ENCODE measurements around the gene NXPH2.
"Not testable (repeated sequence)": the region's sequence is repeated elsewhere in the genome, so short reads cannot be mapped to it uniquely, and the experiment has no call there.

Gene NXPH2

GRCh38 chr2:138752197-138752956 lies 27.8 kb downstream of the NXPH2 start:
- DNase-seq: no peak

DNA sequence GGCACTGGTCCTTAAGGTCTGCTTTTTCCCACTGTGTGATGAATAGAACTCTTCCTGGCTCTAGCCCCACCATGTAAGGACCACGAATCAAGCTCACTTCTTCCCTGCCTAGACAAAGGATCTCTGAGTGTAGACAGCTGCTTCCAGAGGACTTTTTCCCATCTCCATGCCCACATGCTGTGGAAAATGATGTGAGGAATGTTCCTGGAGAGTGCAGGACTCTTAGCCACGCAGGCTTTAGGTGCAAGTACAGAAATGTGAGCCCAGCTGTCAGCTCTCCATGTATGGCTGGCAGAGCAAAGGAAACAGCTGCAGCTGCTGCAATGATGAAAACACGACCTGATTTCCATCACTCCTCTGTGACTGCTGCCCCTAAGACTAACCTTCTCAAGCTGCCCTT lies 35.5 kb downstream of the NXPH2 start:
- no peak for DNase-seq

- no peak for DNase-seq
Measured at GRCh38 chr2:138742441-138743057, 37.6 kb downstream of the NXPH2 start.

GRCh38 chr2:138741851-138742250 lies 38.3 kb downstream of the NXPH2 start:
- no peak for DNase-seq

DNA sequence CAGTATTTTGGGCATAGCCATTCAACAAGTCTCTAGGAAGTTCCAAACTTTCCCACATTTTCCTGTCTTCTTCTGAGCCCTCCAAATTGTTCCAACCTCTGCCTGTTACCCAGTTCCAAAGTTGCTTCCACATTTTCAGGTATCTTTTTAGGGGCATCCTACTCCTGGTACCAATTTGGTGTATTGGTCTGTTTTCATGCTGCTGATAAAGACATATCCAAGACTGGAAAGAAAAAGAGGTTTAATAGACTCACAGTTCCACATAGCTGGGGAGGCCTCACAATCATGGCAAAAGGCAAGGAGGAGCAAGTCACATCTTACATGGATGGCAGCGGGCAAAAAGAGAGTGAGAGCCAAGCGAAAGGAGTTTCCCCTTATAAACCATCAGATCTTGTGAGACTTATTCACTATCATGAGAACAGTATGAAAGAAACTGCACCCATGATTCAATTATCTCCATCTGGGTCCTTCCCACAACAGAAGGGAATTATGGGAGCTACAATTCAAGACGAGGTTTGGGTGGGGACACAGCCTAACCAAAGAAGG lies 43.1 kb downstream of the NXPH2 start:
- DNase-seq: not testable (repeated sequence)

- no peak for DNase-seq
Measured at GRCh38 chr2:138732651-138733050, 47.5 kb downstream of the NXPH2 start.

- no peak for DNase-seq
Measured at GRCh38 chr2:138730497-138731030, 49.6 kb downstream of the NXPH2 start.

DNA sequence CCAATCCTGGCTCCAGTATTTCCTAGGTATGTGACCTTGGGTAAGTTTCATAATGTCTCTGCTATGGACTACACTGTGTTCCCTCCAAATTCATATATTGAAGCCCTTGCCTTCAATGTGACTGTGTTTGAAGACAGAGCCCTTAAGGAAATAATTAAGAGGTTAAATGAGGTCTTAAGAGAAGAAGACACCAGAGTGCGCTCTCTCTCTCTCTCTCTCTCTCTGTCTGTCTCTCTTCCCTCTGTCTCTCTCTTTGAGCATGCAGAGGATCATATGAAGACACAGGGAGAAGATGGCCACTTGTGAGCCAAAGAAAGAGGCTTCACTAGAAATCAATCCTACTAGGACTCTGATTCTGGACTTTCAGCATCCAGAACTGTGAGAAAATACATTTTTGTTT lies 52.2 kb downstream of the NXPH2 start:
- no peak for DNase-seq

GRCh38 chr2:138726681-138727080 lies 53.5 kb downstream of the NXPH2 start:
- DNase-seq: no peak

DNA sequence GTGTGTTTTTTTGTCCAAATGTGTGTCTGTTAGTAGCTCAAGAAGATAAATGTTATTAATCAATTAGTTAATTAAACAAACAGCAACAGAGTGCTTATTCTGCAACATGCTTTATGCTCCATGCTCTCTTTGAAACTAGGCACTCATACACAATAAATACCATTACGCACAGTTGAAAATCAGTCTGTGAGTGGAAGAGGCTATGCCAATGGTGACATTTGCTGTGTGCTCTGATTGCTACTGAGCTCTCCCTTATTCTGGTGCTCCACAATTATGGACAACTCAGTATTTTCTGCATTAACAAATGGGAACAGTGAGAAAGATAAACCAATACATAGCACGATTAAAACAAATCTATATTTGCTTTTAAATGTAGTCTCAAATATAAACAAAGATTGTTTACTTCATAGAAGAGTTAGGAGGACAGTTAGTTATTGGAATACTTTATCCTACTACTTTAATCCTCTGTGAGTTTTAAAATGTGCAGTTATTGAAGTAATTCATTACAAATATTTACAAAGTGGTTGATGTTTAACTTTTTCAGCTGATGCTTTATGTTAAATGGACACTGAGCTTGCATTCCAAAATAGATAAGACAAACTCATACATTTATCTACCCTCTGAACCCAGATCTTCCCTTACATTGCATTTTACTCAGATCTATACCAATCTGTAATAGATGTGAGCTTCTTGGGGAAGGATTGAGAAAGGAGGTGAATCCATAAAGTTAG lies 55.3 kb downstream of the NXPH2 start:
- DNase-seq: no peak

- no peak for DNase-seq
Measured at GRCh38 chr2:138724327-138724726, 55.9 kb downstream of the NXPH2 start.

GRCh38 chr2:138723196-138723987 lies 56.8 kb downstream of the NXPH2 start:
- no peak for DNase-seq

DNA sequence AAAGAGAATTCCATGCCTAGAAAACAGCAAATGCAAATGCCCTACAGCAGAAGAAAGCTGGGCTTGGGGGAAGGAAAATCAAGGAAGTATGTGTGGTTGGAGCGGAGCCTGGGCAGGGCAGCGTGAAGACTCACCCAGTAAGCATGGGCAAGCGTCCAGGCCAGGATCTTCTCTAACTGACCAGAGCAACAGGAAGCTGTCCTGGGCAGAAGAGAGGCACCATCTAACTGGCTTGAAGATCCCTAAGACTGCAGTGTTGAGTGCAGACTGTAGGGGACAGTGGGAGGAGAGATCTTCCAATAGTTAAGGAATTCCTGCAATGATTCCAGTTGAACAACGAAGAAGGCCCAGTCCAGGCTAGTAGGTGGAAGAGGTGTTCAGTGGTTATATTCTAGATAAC lies 57.9 kb downstream of the NXPH2 start:
- no peak for DNase-seq

DNA sequence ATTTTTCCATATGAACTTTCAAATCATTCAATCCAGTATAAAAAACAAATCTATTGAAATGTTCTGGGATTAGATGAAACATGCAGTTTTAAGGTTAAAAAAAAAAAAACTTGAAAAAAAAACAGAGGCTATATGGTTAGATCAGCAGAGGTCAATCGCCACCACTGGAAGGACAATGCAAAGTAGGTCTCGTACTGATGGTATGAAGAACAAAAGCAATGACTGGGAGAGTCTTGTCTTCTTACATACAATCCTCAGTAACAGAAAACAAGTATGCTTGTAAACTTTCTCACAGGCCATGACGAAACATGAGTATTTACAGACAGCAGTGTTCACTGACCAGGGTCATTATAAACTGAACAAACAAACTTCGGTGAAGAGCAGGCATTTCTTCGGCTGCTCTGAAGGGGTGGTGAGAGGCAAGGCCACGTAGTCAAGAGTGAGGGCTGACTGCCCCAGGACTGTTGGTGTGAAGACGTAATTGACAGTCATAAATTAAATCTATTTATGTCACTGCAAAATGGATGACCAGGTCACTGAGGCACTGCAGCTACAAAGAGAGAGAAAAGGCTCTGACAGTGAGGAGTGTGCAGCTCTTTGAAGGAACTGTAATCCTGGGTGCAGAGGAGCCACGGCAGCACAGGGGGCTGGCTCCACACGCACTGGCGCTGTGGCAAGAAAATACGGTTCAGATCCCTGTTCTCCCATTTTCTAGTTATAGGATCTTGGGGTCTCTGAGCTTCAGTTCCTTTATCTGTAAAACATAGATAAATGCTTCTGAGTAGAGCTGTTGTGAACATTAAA lies 60.0 kb downstream of the NXPH2 start:
- DNase-seq: no peak

- no peak for DNase-seq
Measured at GRCh38 chr2:138718405-138718804, 61.8 kb downstream of the NXPH2 start.

DNA sequence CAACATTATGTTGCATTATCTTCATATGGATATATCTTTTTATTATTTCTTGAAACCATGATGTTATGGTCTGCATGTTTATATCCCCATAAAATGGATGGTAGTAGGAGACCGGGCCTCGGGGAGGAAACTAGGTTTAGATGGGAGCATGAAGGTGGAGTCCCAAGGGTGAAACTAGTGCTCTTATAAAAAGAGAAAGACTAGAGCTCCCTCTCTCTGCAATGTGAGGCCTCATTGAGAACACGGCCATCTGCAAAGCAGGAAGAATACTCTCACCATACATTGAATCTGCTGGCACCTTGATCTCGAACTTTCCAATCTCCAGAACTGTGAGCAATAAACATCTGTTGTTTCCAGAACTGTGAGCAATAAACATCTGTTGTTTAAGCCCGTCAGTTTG lies 64.0 kb downstream of the NXPH2 start:
- no peak for DNase-seq

DNA sequence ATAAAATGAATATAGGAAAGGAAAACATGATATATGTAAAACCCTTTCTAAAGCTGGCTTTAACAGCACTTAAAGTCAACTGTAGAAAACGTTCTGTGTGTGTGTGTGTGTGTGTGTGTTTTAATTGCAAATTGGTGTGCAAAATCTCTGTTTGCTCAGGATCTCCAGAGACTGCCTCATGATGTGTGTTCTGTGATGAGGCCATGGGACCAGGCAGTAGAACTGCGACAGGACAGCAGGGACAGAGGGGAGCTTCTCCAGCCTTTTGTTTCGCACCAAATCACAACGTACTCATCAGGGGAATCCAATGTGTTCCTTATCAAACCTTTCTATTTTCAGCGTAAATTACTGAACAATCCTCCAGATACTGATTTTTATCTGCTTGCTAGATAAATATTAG lies 66.7 kb downstream of the NXPH2 start:
- DNase-seq: no peak

DNA sequence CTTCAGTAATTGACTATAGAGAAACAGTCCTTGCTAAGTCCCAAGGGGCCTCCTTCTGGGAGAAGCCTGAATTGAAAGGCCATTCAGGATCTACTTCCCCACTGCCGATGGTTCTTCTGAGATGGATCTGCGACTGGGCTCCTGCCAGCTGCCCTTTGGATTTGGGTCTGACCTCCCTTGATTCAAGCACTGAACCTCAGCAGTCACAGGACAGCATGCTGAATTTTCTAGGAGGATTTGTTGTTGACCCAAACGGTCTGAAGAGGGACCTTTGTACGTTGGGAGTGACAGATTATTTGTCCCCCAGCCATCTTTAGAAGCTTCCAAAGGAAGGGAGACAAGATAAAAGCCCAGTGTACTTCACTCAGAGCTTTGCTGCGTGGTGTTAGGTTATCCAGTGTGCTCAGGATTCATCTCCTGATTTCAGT lies 67.1 kb downstream of the NXPH2 start:
- no peak for DNase-seq

- DNase-seq: no peak
Measured at GRCh38 chr2:138712212-138712979, 67.8 kb downstream of the NXPH2 start.

DNA sequence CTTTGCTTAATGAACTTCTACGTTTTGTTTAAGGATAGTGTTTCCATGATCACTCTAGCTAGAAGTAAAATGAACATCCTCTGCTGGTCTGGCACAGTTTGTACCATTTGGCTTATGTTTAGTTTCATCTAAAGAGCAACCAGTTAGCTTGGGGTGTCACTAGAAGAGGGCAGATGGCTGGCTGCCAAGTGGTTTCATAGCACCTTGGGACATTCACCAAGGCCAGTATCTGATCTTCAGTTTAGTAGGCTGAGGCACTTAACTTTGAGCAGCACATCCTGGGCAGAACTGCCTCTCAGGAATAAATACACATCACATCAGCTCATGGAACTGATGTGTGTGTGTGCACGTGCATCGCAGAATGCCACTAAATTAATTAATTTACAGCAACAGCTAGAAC lies 68.4 kb downstream of the NXPH2 start:
- DNase-seq: no peak

DNA sequence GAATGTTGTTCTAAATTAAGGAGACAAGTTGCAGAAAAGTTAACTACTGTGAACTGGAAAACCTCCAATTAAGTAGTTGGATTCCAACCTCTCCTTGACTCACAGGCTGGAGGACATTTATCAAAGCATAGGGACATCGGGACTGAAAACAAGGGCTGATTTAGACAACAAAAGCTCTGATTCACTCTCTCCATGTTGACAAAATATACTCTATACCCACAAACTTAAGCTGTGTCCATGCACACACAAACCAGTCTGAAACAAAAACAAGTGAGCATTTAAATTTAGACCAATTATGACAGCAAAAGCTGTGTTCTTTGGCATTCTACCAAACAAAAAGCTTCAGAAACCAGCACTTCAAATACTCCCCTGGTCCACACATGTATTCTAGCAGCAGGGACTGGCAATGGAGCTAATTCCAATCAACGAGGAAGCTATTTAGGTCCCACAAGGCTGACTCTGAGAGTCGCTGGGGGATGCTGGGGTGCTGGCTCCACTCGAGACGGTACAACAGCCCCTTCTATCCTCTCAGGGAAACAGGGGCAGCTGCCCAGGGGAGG lies 71.4 kb downstream of the NXPH2 start:
- no peak for DNase-seq

Measured in CD4-positive, alpha-beta T cell treated with Interferon alpha-2 for 1 hour (primary cell).